Body of pancreas (tissue), 4 donors: ENCODE results near the gene COL4A6. TPM values are rescaled to one million over a fixed set of nuclear protein-coding genes. Genes with fewer than 3 reads are reported as not detected.
"Not testable (repeated sequence)": the region's sequence is repeated elsewhere in the genome, so short reads cannot be mapped to it uniquely, and the experiment has no call there.

Source experiments
- ATAC-seq: fragments of 150-250 bp; one replicate; pipeline ENCODE4 v1.9.1; 2016
- DNase-seq, 4 donors: peaks; one replicate each; pipeline ENCODE4 v3.0.0-alpha.2; 2019
- H3K27ac ChIP-seq, 4 donors: fragments of 200-600 bp; sonication (generic); 1 replicate in 3 of 4; 2 replicates in 1 of 4; pipeline versions ENCODE4 v1.5.1 to v1.6.1; 2016 to 2019; ENCODE audit warnings: mild to moderate bottlenecking in 1 of 4, mixed read lengths in 1 of 4, moderate library complexity in 1 of 4
- H3K27me3 ChIP-seq, 2 donors: fragments of 200-600 bp; sonication (generic); one replicate each; pipeline ENCODE4 v1.6.0; 2016; ENCODE audit warnings: mild to moderate bottlenecking in 1 of 2
- H3K36me3 ChIP-seq, 2 donors: fragments of 200-600 bp; sonication (generic); replicated peaks in 1 of 2; 2 replicates each; pipeline ENCODE4 v1.5.1; 2016; ENCODE audit warnings: low read depth in 2 of 2; ENCODE audit not compliant: insufficient read depth in 1 of 2
- H3K4me1 ChIP-seq: fragments of 200-600 bp; sonication (generic); one replicate; pipeline ENCODE4 v1.6.0; 2016
- H3K4me3 ChIP-seq, 2 donors: fragments of 200-600 bp; sonication (generic); 1 replicate in 1 of 2; 2 replicates in 1 of 2; pipeline ENCODE4 v1.5.1; 2016 to 2019
- H3K9me3 ChIP-seq, 3 donors: fragments of 200-600 bp; sonication (generic); 1 replicate in 2 of 3; 2 replicates in 1 of 3; pipeline ENCODE4 v1.5.1; 2016
- POLR2A ChIP-seq, 3 donors: fragments of 450-650 bp; IDR thresholded peaks; one replicate each; pipeline ENCODE4 v1.6.1; 2016; ENCODE audit warnings: antibody characterized with exemption in 3 of 3, mild to moderate bottlenecking in 2 of 3
- WGBS, 2 donors: methylation state at CpG; one replicate each; pipeline ENCODE4 v1.1.5; 2017; 5-methylcytosine and 5-hydroxymethylcytosine counted together
- intact Hi-C: fragments of 100-400 bp; cut with DNase I; formaldehyde crosslinking; loops from one replicate; pipeline ENCODE4 v1.15.1; 2023
- total RNA-seq, 2 donors: library from RNA; depleted of rRNA; stranded (reverse); fragments of >200 nt; gene quantifications; one replicate each; pipeline ENCODE4 v1.1.0, GENCODE V29; 2016
- TF ChIP-seq, protein P1 (sequence below), 7 experiments: fragments of 450-650 bp in 4 of 7; fragments of 200-600 bp in 3 of 7; sonication (generic) in 3 of 7; IDR thresholded peaks; one replicate each; pipeline ENCODE4 v1.5.1; 2016 to 2019; ENCODE audit warnings: antibody characterized with exemption in 7 of 7

The COL4A6 gene
- under 1 TPM; under 0.01 to 0.52 TPM for total RNA-seq

DNA sequence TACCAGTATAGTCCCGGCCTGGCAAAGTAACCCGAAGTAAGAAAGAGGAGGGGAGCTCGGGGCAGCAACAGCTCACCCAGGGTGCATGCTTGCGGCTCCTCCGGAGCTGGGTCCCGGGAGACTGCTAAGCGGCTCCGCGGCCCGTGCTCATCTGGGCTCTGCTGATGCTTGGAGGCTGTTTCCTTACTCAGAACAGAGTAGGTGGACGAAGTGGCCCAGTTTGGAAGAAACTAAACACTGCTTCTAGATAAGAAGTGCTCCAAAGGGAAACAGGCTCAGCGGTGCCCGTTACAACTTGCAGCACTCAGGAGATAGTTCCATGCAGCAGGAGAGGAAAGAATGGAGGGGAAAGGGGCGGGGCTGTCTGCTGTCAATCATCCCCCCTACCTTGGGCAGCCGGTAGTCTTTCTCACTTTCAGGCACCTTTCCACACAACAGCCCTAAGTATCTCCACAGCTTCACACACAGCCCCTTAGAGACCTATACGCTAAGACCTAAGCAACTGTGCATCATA lies at the start of gene COL4A6:
Gene COL4A6 (minus strand): TSS at position 313 of the 514 bp plus-strand sequence. CDS start 226 bp downstream, at position 87.
- peak; percentile 27 for ATAC-seq
- H3K27ac ChIP-seq = no peak within 1 kb of the TSS
- intact Hi-C loops = no loop called here
- H3K9me3 ChIP-seq = no peaks in the 10 kb centered on the region
- TF ChIP-seq, protein P1, sequence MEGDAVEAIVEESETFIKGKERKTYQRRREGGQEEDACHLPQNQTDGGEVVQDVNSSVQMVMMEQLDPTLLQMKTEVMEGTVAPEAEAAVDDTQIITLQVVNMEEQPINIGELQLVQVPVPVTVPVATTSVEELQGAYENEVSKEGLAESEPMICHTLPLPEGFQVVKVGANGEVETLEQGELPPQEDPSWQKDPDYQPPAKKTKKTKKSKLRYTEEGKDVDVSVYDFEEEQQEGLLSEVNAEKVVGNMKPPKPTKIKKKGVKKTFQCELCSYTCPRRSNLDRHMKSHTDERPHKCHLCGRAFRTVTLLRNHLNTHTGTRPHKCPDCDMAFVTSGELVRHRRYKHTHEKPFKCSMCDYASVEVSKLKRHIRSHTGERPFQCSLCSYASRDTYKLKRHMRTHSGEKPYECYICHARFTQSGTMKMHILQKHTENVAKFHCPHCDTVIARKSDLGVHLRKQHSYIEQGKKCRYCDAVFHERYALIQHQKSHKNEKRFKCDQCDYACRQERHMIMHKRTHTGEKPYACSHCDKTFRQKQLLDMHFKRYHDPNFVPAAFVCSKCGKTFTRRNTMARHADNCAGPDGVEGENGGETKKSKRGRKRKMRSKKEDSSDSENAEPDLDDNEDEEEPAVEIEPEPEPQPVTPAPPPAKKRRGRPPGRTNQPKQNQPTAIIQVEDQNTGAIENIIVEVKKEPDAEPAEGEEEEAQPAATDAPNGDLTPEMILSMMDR (IDR thresholded peaks at IDR 0.05) = no peak
- TF ChIP-seq POLR2A (IDR thresholded peaks at IDR 0.05) = no peak
- H3K36me3 ChIP-seq = no peaks in the 10 kb centered on the region
- no peaks in the 10 kb centered on the region for H3K27me3 ChIP-seq
- no peak within 1 kb of the TSS for H3K4me3 ChIP-seq
- no peaks in the 10 kb centered on the region for H3K4me1 ChIP-seq
- 7% methylated on average over 9 to 15 of the region's 16 CpGs for WGBS, 2 donors
- peak in 3 of 4 donors; percentile 1 to 20 (median 12) for DNase-seq

DNA sequence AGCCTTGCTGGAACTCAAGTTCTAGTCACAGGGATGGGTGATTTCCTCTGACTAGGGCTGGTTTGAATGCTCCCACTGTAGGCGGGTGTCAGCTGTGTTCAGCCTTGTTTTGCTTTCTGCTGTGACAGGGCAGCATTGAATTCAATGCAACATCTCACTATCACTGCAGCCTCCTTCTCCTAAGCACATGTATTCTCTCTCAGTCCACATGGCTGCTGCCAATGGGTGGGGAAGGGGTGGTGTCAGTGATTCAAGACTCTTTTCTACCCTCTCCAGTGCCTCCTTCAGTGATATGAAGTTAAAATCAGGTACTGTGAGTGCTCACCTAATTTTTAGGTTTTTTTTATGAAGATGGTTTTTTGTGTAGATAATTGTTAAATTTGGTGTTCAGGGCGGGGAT lies 47.7 kb upstream of the COL4A6 start:
- no peak for DNase-seq
- 97 to 100% methylated on average over 2 of the region's 2 CpGs for WGBS, 2 donors
- H3K4me1 ChIP-seq = no peaks in the 10 kb centered on the region
- no peaks in the 10 kb centered on the region for H3K9me3 ChIP-seq
- intact Hi-C loops = no loop called here
- ATAC-seq = no peak
- TF ChIP-seq, protein P1 (IDR thresholded peaks at IDR 0.05) = no peak
- TF ChIP-seq POLR2A (IDR thresholded peaks at IDR 0.05) = no peak
- H3K27ac ChIP-seq = no peak overlapping the region
- H3K36me3 ChIP-seq = no peaks in the 10 kb centered on the region
- H3K4me3 ChIP-seq = no peak overlapping the region
- no peaks in the 10 kb centered on the region for H3K27me3 ChIP-seq

DNA sequence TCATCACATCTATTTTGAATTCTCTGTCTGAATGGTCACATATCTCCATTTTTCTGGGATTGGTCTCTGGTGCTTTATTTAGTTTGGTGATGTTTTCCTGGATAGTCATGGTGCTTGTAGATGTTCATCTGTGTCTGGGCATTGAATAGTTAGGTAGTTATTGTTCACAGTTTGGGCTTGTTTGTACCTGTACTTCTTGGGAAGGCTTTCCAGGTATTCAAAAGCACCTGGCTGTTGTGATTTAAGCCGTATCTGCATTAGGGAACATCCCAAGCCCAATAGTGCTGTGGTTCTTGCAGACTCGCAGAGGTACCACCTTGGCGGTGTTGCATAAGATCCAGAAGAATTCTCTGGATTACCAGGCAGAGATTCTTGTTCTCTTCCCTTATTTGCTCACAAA lies 46.0 kb upstream of the COL4A6 start:
- DNase-seq = no peak
- TF ChIP-seq, protein P1 (IDR thresholded peaks at IDR 0.05) = no peak
- TF ChIP-seq POLR2A (IDR thresholded peaks at IDR 0.05) = no peak
- WGBS, 2 donors = 80% methylated on average over 3 of the region's 3 CpGs; no CpG with 5 or more reads in 1 of the 2 donors
- intact Hi-C loops = no loop called here
- H3K27me3 ChIP-seq = no peaks in the 10 kb centered on the region
- H3K27ac ChIP-seq = no peak overlapping the region
- H3K4me1 ChIP-seq = no peaks in the 10 kb centered on the region
- no peak for ATAC-seq
- H3K9me3 ChIP-seq = no peaks in the 10 kb centered on the region
- H3K4me3 ChIP-seq = no peak overlapping the region
- H3K36me3 ChIP-seq = no peaks in the 10 kb centered on the region

DNA sequence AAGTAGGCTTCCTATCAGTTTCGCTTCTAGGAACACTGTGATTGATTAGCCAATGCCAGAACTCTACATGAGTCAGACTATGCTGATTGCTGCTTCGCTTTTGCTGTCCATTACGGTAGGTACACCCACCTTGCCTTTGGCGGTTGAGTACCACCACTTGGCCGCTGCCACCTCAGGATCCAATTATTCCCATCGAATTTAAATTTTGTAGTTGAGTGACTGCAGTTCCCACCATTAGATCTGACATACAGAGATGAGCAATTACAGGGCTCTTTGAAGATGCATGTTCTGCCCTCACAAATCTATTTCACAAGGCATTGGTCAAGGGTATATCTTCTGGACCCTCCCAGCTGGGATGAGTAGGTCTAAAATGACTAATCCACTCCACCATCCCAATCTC lies 43.3 kb upstream of the COL4A6 start:
- H3K4me1 ChIP-seq, H3K27ac ChIP-seq, H3K36me3 ChIP-seq, H3K9me3 ChIP-seq, intact Hi-C loops, H3K4me3 ChIP-seq, H3K27me3 ChIP-seq, ATAC-seq, DNase-seq: not testable (repeated sequence)
- WGBS, 2 donors = 83 to 85% methylated on average over 6 of the region's 6 CpGs

DNA sequence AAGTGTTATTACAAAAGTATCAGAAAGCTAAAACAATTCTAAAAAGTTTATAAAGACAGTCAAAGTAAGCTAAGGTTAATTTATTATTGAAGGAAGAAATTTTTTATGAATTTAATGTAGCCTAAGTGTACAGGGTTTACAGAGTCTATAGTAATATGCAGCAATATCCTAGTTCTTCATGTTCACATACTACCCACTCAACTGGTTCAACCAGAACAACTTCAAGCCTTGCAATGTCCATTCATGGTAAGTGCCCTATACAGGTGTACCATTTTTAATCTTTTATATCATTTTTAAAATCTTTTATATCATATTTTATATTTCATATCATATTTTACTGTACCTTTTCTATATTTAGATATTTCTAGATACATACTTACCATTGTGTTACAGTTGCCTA lies 35.8 kb upstream of the COL4A6 start:
- Histone ChIP-seq H3K9me3 (no peaks in the 10 kb centered on the region), H3K27ac (no peak overlapping the region), H3K4me1 (no peaks in the 10 kb centered on the region), H3K36me3 (no peaks in the 10 kb centered on the region), H3K27me3 (no peaks in the 10 kb centered on the region), H3K4me3 (no peak overlapping the region)
- intact Hi-C loops = no loop called here
- TF ChIP-seq, protein P1 (IDR thresholded peaks at IDR 0.05) = no peak
- TF ChIP-seq POLR2A (IDR thresholded peaks at IDR 0.05) = no peak
- ATAC-seq = no peak
- no peak for DNase-seq
